HCT116 (cell line): Measurements from ENCODE around the gene FOXP1. TPM values are rescaled to one million over a fixed set of nuclear protein-coding genes. Genes with fewer than 3 reads are reported as not detected.

Source experiments
- ATAC-seq: fragments of 200-7000 bp; cut with Tn5 transposase; 2 replicates; pipeline ENCODE4 v1.9.1; 2020; ENCODE audit warnings: mild to moderate bottlenecking, moderate library complexity
- BruUV-seq: library from RNA; stranded (reverse); fragments of 400-500 nt; replicated peaks from 2 replicates; lab custom pipeline; 2021; lab: Mats Ljungman, UMichigan
- CTCF ChIA-PET: fragments of 300-600 bp; sonication (Branson Sonifier 250); formaldehyde crosslinking; loops from one replicate; lab custom pipeline; 2021; ENCODE audit warnings: antibody characterized with exemption; lab: Charles Lee
- POLR2A ChIA-PET: fragments of 300-600, 350-600 bp; sonication (Branson Sonifier 250); formaldehyde crosslinking; loops from one replicate; lab custom pipeline; 2021; ENCODE audit warnings: antibody characterized with exemption; lab: Charles Lee
- RAD21 ChIA-PET, 2 experiments: fragments of 300-600 bp; sonication (Branson Sonifier 250); formaldehyde crosslinking; loops; one replicate each; lab custom pipeline; 2023; ENCODE audit warnings: low total read pairs in 2 of 2; ENCODE audit not compliant: uncharacterized antibody in 2 of 2, unreplicated experiment in 2 of 2, low non-redundant PET in 1 of 2; lab: Charles Lee
- DNase-seq: peaks from one replicate; pipeline ENCODE4 v3.0.0-alpha.2; 2010; ENCODE audit warnings: low read depth, low spot score
- H2AFZ ChIP-seq: fragments of 200-600 bp; shearing (Covaris generic), sonication (generic); 2 replicates; pipeline ENCODE4 v1.6.1; 2017; ENCODE audit warnings: low read depth, mixed run types, mixed read lengths, antibody characterized with exemption, low read length; ENCODE audit not compliant: poor library complexity, severe bottlenecking
- H3K27ac ChIP-seq: 2 replicates; pipeline ENCODE4 v1.5.1; 2012; ENCODE audit warnings: low read depth, low read length
- H3K27me3 ChIP-seq: fragments of 200-600 bp; sonication (generic); 2 replicates; pipeline ENCODE4 v1.6.1; 2016; ENCODE audit warnings: mixed run types, low read length, mixed read lengths; ENCODE audit not compliant: insufficient read depth
- H3K36me3 ChIP-seq, 2 experiments: fragments of 200-500 bp in 1 of 2; fragments of 200-600 bp in 1 of 2; sonication (Bioruptor generic) in 1 of 2; sonication (generic) in 1 of 2; 2 replicates each; pipeline versions ENCODE4 v1.5.1 to v1.6.1; 2014 to 2016; ENCODE audit warnings: low read length in 2 of 2, inconsistent platforms in 1 of 2, mixed read lengths in 1 of 2, mixed run types in 1 of 2; ENCODE audit not compliant: insufficient read depth in 2 of 2, control insufficient read depth in 1 of 2
- H3K4me1 ChIP-seq, 2 experiments: fragments of 200-600 bp in 1 of 2; sonication (generic) in 1 of 2; 2 replicates each; pipeline versions ENCODE4 v1.5.1 to v1.6.1; 2012 to 2017; ENCODE audit warnings: low read length in 2 of 2, inconsistent platforms in 1 of 2, mild to moderate bottlenecking in 1 of 2, mixed read lengths in 1 of 2, mixed run types in 1 of 2, moderate library complexity in 1 of 2; ENCODE audit not compliant: insufficient read depth in 2 of 2, control insufficient read depth in 1 of 2
- H3K4me2 ChIP-seq: fragments of 200-600 bp; sonication (generic); 2 replicates; pipeline ENCODE4 v1.6.1; 2017; ENCODE audit warnings: mixed run types, low read length, mixed read lengths
- H3K4me3 ChIP-seq, 2 experiments: fragments of 200-600 bp in 1 of 2; sonication (generic) in 1 of 2; replicated peaks in 1 of 2; 2 replicates each; pipeline ENCODE4 v1.5.1; 2011 to 2016; ENCODE audit warnings: low read length in 2 of 2, control low read depth in 1 of 2, low read depth in 1 of 2, mild to moderate bottlenecking in 1 of 2, mixed read lengths in 1 of 2, mixed run types in 1 of 2
- H3K79me2 ChIP-seq: fragments of 200-600 bp; sonication (generic); 2 replicates; pipeline ENCODE4 v1.6.1; 2017; ENCODE audit warnings: mild to moderate bottlenecking, mixed run types, low read length, moderate library complexity, mixed read lengths; ENCODE audit not compliant: insufficient read depth
- H3K9ac ChIP-seq: fragments of 200-600 bp; sonication (generic); 2 replicates; pipeline ENCODE4 v1.6.1; 2016; ENCODE audit warnings: low read length, mixed read lengths
- H3K9me2 ChIP-seq: fragments of 200-600 bp; sonication (generic), shearing (Covaris generic); 2 replicates; pipeline ENCODE4 v1.6.1; 2017; ENCODE audit warnings: mixed run types, mild to moderate bottlenecking, moderate library complexity; ENCODE audit not compliant: insufficient read depth
- H3K9me3 ChIP-seq, 2 experiments: fragments of 200-500 bp in 1 of 2; fragments of 200-600 bp in 1 of 2; sonication (Bioruptor generic) in 1 of 2; sonication (generic) in 1 of 2; 2 replicates each; pipeline ENCODE4 v1.6.1; 2014 to 2017; ENCODE audit warnings: low read length in 2 of 2, mixed read lengths in 2 of 2, inconsistent platforms in 1 of 2, low read depth in 1 of 2, mild to moderate bottlenecking in 1 of 2, mixed run types in 1 of 2, moderate library complexity in 1 of 2; ENCODE audit not compliant: control insufficient read depth in 1 of 2, insufficient read depth in 1 of 2
- H4K20me1 ChIP-seq: fragments of 200-600 bp; sonication (generic), shearing (Covaris generic); 2 replicates; pipeline ENCODE4 v1.6.1; 2017; ENCODE audit warnings: mixed run types, mild to moderate bottlenecking, moderate library complexity; ENCODE audit not compliant: insufficient read depth
- CBX3 ChIP-seq: IDR thresholded peaks from 2 replicates; pipeline ENCODE4 v1.6.1; 2012; ENCODE audit warnings: low read depth
- CEBPB ChIP-seq: IDR thresholded peaks from 2 replicates; pipeline ENCODE4 v1.6.1; 2012; ENCODE audit warnings: low read depth
- EGR1 ChIP-seq: IDR thresholded peaks from 2 replicates; pipeline ENCODE4 v1.6.1; 2012; ENCODE audit warnings: low read depth
- ELF1 ChIP-seq: IDR thresholded peaks from 2 replicates; pipeline ENCODE4 v1.6.1; 2012; ENCODE audit warnings: low read depth, borderline replicate concordance
- EZH2 ChIP-seq: fragments of 200-600 bp; sonication (generic); IDR thresholded peaks from 2 replicates; pipeline ENCODE4 v1.6.1; 2017; ENCODE audit warnings: antibody characterized with exemption, mixed run types
- EZH2phosphoT487 ChIP-seq: fragments of 200-600 bp; IDR thresholded peaks from 2 replicates; pipeline ENCODE4 v1.6.1; 2018; ENCODE audit warnings: antibody characterized with exemption, borderline replicate concordance
- FOSL1 ChIP-seq: IDR thresholded peaks from 2 replicates; pipeline ENCODE4 v1.6.1; 2012; ENCODE audit warnings: low read depth
- POLR2A ChIP-seq: IDR thresholded peaks from 2 replicates; pipeline ENCODE4 v1.7.0; 2011; ENCODE audit warnings: borderline replicate concordance; ENCODE audit not compliant: insufficient read depth, insufficient read length; ENCODE audit errors: extremely low read depth
- SIN3A ChIP-seq: IDR thresholded peaks from 2 replicates; pipeline ENCODE4 v1.6.1; 2012; ENCODE audit warnings: low read depth
- YY1 ChIP-seq: IDR thresholded peaks from 2 replicates; pipeline ENCODE4 v1.6.1; 2011; ENCODE audit warnings: low read length, low read depth, moderate library complexity, mild to moderate bottlenecking; ENCODE audit not compliant: insufficient replicate concordance; ENCODE audit errors: extremely low read depth
- ZFX ChIP-seq: fragments of 450-650 bp; IDR thresholded peaks from 2 replicates; pipeline ENCODE4 v1.6.1; 2017
- intact Hi-C: fragments of 100-400 bp; cut with micrococcal nuclease; formaldehyde crosslinking; loops from 2 replicates; pipeline ENCODE4 v1.10.0; 2022
- total RNA-seq: library from RNA; stranded (reverse); gene quantifications from one replicate; pipeline ENCODE4 v1.2.1, GENCODE V29; 2021; ENCODE audit not compliant: unreplicated experiment
- TF ChIP-seq, protein P1 (sequence below): IDR thresholded peaks from 2 replicates; pipeline ENCODE4 v1.6.1; 2012
- TF ChIP-seq, protein P2 (sequence below): IDR thresholded peaks from 2 replicates; pipeline ENCODE4 v1.6.1; 2012
- TF ChIP-seq, protein P3 (sequence below): IDR thresholded peaks from 2 replicates; pipeline ENCODE4 v1.6.1; 2011; ENCODE audit warnings: mild to moderate bottlenecking, low read length, moderate library complexity; ENCODE audit not compliant: insufficient replicate concordance; ENCODE audit errors: extremely low read depth

Gene FOXP1
- total RNA-seq, 1 experiment from 2014 or later, result 11.4 TPM

DNA sequence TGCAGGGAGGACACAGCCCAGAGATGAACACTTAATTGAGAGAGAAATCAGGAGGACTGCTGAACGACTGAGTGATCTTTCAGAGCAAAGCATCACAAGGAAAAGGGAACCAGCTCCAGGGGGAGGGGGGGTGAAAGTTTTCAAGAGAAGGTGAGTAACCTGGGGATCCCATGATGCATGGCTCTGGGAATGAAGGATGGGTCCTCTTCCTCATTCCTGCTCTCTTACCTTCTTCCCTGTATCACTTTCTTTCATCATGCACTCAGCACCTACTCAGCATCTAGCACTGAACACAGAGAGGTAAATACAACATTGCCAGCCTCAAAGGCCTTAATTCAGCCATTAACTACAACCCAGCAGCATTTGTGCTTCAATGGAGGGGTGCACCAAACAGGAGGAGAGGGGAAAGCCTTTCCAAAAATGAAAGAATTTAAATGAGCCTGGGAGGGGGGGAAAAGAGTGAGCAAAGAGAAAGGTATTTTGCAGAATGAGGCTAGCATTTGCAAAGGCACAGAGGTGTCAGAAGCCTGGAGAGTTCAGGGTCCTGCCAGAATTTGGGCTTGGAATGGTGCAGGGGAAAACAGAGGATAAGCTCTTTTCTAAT lies 427.4 kb downstream of the FOXP1 start:
- no peaks in the 10 kb centered on the region for H3K9me2 ChIP-seq
- CTCF ChIA-PET, result no interaction called here
- no peak overlapping the region for H3K27ac ChIP-seq
- H2AFZ ChIP-seq, result no peak overlapping the region
- TF ChIP-seq POLR2A (no peak), ZFX (no peak), EZH2phosphoT487 (no peak), SIN3A (no peak), EZH2 (no peak), CEBPB (no peak), YY1 (no peak), EGR1 (no peak), FOSL1 (no peak), ELF1 (no peak), CBX3 (no peak)
- TF ChIP-seq, protein P1, sequence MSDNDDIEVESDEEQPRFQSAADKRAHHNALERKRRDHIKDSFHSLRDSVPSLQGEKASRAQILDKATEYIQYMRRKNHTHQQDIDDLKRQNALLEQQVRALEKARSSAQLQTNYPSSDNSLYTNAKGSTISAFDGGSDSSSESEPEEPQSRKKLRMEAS, result no peak
- TF ChIP-seq, protein P2, sequence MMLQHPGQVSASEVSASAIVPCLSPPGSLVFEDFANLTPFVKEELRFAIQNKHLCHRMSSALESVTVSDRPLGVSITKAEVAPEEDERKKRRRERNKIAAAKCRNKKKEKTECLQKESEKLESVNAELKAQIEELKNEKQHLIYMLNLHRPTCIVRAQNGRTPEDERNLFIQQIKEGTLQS, result no peak
- TF ChIP-seq, protein P3, sequence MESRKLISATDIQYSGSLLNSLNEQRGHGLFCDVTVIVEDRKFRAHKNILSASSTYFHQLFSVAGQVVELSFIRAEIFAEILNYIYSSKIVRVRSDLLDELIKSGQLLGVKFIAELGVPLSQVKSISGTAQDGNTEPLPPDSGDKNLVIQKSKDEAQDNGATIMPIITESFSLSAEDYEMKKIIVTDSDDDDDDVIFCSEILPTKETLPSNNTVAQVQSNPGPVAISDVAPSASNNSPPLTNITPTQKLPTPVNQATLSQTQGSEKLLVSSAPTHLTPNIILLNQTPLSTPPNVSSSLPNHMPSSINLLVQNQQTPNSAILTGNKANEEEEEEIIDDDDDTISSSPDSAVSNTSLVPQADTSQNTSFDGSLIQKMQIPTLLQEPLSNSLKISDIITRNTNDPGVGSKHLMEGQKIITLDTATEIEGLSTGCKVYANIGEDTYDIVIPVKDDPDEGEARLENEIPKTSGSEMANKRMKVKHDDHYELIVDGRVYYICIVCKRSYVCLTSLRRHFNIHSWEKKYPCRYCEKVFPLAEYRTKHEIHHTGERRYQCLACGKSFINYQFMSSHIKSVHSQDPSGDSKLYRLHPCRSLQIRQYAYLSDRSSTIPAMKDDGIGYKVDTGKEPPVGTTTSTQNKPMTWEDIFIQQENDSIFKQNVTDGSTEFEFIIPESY, result no peak
- H3K9me3 ChIP-seq, result no peaks in the 10 kb centered on the region
- BruUV-seq, result no TSS peak
- DNase-seq (no peak), ATAC-seq (no peak)
- H3K9ac ChIP-seq, result no peak overlapping the region
- H4K20me1 ChIP-seq, result no peaks in the 10 kb centered on the region
- no peaks in the 10 kb centered on the region for H3K4me1 ChIP-seq
- intact Hi-C loops, result no loop called here
- H3K27me3 ChIP-seq, result no peaks in the 10 kb centered on the region
- RAD21 ChIA-PET, result no interaction called here
- H3K4me2 ChIP-seq, result no peak overlapping the region
- POLR2A ChIA-PET, result no interaction called here
- no peaks in the 10 kb centered on the region for H3K36me3 ChIP-seq
- H3K79me2 ChIP-seq, result no peaks in the 10 kb centered on the region
- H3K4me3 ChIP-seq, result no peak overlapping the region
